ENCODE measurements around the gene DISP3.
"Not testable (repeated sequence)": the region's sequence is repeated elsewhere in the genome, so short reads cannot be mapped to it uniquely, and the experiment has no call there.

Gene DISP3

GRCh38 chr1:11560061-11560460, 81.1 kb downstream of the DISP3 start:
- no peak for DNase-seq

- DNase-seq = no peak
Observed at GRCh38 chr1:11561740-11562139, 82.8 kb downstream of the DISP3 start.

GRCh38 chr1:11562664-11563063, 83.7 kb downstream of the DISP3 start:
- DNase-seq = no peak

GRCh38 chr1:11563560-11564069, 84.7 kb downstream of the DISP3 start:
- DNase-seq = peak; percentile 83

GRCh38 chr1:11564237-11564636, 85.3 kb downstream of the DISP3 start:
- no peak for DNase-seq

GRCh38 chr1:11566042-11566850, 87.3 kb downstream of the DISP3 start:
- DNase-seq = no peak

GRCh38 chr1:11567244-11568065, 88.5 kb downstream of the DISP3 start:
- DNase-seq = no peak

- no peak for DNase-seq
Observed at GRCh38 chr1:11568687-11569086, 89.7 kb downstream of the DISP3 start.

- DNase-seq = peak; percentile 30
Observed at GRCh38 chr1:11569551-11569950, 90.6 kb downstream of the DISP3 start.

GRCh38 chr1:11569954-11570353, 91.0 kb downstream of the DISP3 start:
- no peak for DNase-seq

GRCh38 chr1:11570821-11571380, 91.9 kb downstream of the DISP3 start:
- no peak for DNase-seq

- DNase-seq = peak; percentile 42
Observed at GRCh38 chr1:11571906-11572616, 93.1 kb downstream of the DISP3 start.

- DNase-seq = no peak
Observed at GRCh38 chr1:11573116-11573692, 94.2 kb downstream of the DISP3 start.

- no peak for DNase-seq
Observed at GRCh38 chr1:11575553-11575952, 96.6 kb downstream of the DISP3 start.

GRCh38 chr1:11576109-11576875, 97.3 kb downstream of the DISP3 start:
- DNase-seq = no peak

- DNase-seq = no peak
Observed at GRCh38 chr1:11578004-11578403, 99.0 kb downstream of the DISP3 start.

GRCh38 chr1:11579506-11579905, 100.6 kb downstream of the DISP3 start:
- no peak for DNase-seq

GRCh38 chr1:11580049-11580448, 101.1 kb downstream of the DISP3 start:
- not testable (repeated sequence) for DNase-seq

- no peak for DNase-seq
Observed at GRCh38 chr1:11581445-11581991, 102.6 kb downstream of the DISP3 start.

GRCh38 chr1:11585389-11585788, 106.4 kb downstream of the DISP3 start:
- no peak for DNase-seq
